ENCODE data around the gene PNPLA8. TPM values are rescaled to one million over a fixed set of nuclear protein-coding genes. Genes with fewer than 3 reads are reported as not detected.
A peak's percentile ranks its signal among the peaks of the same experiment; 100 is the strongest.

The PNPLA8 gene
- total RNA-seq, 2 experiments from 2014 or later: 18.8 to 18.9 TPM

DNA sequence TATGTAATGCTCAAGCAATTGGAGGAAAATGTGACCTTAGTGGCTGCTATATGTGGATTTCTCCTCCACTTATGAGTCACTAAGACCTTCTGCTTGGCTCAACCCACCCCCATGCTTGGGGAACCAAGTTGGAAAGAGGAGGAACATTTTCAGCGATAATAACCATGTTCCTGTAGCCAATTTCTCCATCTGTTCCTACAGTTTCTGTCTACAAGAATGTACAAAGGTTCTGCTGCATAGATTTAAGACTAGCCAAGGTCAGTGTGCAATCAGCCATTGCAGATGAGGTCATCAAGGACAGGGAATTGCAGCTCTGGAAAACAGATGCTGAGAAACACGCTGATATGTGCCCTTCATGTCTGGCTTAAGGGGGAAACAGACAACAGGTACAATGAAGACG is 64.1 kb downstream of the PNPLA8 start:
- no peaks in the 10 kb centered on the region for H3K9me3 Mint-ChIP-seq
- no peak overlapping the region for H3K4me3 Mint-ChIP-seq
- CTCF ChIA-PET: interaction anchor here (0.6 to 1.6 kb wide), 2 partner anchors 35 kb away, joined by 3 to 4 read pairs; no protein-coding TSS in a partner anchor
- no peak overlapping the region for H3K27ac Mint-ChIP-seq
- H3K27me3 Mint-ChIP-seq (ENCODE audit: low read depth): peaks cover 19% of the 10 kb centered on the region
- intact Hi-C loops (cut with micrococcal nuclease): loop anchor here (2.0 kb wide), 1 partner anchor 151 kb away; no protein-coding TSS in a partner anchor
- no peaks in the 10 kb centered on the region for H3K36me3 Mint-ChIP-seq (ENCODE audit: low read depth)
- DNase-seq: no peak
- H3K4me1 Mint-ChIP-seq (ENCODE audit: low read depth): peaks cover 30% of the 10 kb centered on the region

DNA sequence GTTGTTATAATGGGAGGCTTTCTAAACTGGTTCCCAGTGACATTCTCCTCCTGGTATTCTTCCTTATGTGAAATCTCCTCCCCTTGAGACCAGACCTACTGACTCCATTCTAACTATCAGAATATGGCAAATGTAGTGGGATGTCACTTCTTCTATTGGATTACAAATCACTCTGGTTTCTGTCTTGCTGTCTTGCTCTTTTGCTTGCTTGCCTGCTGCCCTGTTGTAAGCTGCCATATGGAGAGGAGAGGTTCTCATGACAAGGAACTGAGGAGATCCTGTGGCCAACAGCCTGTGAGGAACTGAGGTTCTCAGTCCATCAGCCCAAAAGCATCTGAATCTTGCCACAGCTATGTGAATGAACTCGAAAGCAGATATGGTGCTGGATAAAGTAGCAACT is 65.0 kb downstream of the PNPLA8 start:
- DNase-seq: no peak
- no peak overlapping the region for H3K4me3 Mint-ChIP-seq
- no peaks in the 10 kb centered on the region for H3K36me3 Mint-ChIP-seq (ENCODE audit: low read depth)
- CTCF ChIA-PET: interaction anchor here (0.7 to 1.7 kb wide), 7 partner anchors 11 to 280 kb away, joined by 3 to 4 read pairs (median 4); no protein-coding TSS in a partner anchor
- H3K4me1 Mint-ChIP-seq (ENCODE audit: low read depth): peaks cover 32% of the 10 kb centered on the region
- peaks cover 22% of the 10 kb centered on the region for H3K27me3 Mint-ChIP-seq (ENCODE audit: low read depth)
- H3K27ac Mint-ChIP-seq: no peak overlapping the region
- no peaks in the 10 kb centered on the region for H3K9me3 Mint-ChIP-seq
- intact Hi-C loops (cut with micrococcal nuclease): loop anchor here (1.0 to 2.0 kb wide), 4 partner anchors 36 to 280 kb away; no protein-coding TSS in a partner anchor

DNA sequence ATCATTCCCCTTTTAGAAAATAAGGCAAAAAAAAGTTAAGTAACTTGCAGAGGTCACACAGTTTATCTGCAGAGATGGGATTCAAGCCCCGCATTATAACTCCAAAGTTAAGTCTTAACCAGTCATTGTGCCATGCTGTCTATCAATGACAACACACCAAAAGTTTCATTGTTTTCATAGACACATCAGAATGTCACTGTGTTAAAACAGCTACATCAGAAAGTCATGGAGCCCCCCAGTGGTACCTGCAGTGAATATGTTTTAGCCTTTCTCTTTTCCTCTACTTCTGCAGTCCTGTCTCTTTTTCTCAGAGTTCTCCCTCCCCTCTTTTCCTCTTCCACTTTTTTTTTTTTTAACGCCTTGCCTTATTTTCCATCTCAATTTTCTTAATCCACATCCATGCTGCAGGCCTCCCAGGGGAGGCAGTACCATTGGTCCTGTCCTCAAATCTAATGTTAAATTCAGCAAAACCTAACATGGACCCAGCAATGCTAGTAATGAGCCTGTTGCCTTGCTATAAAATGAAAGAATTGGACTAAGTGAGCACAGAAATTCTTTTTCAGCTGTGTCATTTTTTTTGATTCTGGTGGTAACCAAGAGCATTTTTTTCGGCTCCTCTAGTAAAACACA is 65.9 kb downstream of the PNPLA8 start:
- H3K4me3 Mint-ChIP-seq: no peak overlapping the region
- intact Hi-C loops (cut with micrococcal nuclease): loop anchor here (1.0 to 5.0 kb wide), 5 partner anchors 37 to 279 kb away; no protein-coding TSS in a partner anchor

DNA sequence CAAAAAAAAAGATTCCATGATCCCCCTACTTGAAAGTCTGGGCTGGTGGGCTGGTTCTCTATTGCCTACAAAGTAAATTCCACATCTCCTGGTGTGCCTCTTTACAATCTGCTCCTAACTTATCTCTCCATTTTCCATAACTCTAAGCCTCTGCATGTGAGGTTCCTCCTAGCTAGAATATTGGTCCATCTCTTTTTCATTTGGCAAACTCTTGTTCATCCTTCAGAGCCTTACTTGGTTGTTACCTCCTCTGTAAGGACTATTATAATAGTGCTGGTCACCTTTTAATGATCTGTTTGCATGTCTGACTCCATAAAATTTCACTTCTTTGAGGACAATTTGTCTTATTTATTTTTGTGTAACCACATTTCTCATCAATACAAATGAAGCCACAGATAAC is 68.1 kb downstream of the PNPLA8 start:
- Mint-ChIP-seq H3K4me1 (ENCODE audit: low read depth) (peaks cover 24% of the 10 kb centered on the region), H3K4me3 (peak overlapping the region; percentile 64), H3K27me3 (ENCODE audit: low read depth) (peaks cover 31% of the 10 kb centered on the region), H3K27ac (no peak overlapping the region), H3K9me3 (no peaks in the 10 kb centered on the region), H3K36me3 (ENCODE audit: low read depth) (no peaks in the 10 kb centered on the region)
- intact Hi-C loops (cut with micrococcal nuclease): loop anchor here (2.0 to 5.0 kb wide), 2 partner anchors 36 to 111 kb away; partner anchors contain the start of genes DNAJB9 and THAP5
- DNase-seq: no peak
- CTCF ChIA-PET: interaction anchor here (1.0 kb wide), 1 partner anchor 9 kb away, joined by 3 read pairs; no protein-coding TSS in a partner anchor

More for the DNA sequence above, 65.9 kb downstream of the PNPLA8 start:
- Mint-ChIP-seq H3K9me3 (no peaks in the 10 kb centered on the region), H3K36me3 (ENCODE audit: low read depth) (no peaks in the 10 kb centered on the region), H3K4me1 (ENCODE audit: low read depth) (peaks cover 30% of the 10 kb centered on the region), H3K27ac (no peak overlapping the region), H3K27me3 (ENCODE audit: low read depth) (peaks cover 22% of the 10 kb centered on the region)
- DNase-seq: peak; percentile 56
- CTCF ChIA-PET: interaction anchor here (0.7 to 1.7 kb wide), 5 partner anchors 14 to 77 kb away, joined by 3 to 4 read pairs (median 3); no protein-coding TSS in a partner anchor

DNA sequence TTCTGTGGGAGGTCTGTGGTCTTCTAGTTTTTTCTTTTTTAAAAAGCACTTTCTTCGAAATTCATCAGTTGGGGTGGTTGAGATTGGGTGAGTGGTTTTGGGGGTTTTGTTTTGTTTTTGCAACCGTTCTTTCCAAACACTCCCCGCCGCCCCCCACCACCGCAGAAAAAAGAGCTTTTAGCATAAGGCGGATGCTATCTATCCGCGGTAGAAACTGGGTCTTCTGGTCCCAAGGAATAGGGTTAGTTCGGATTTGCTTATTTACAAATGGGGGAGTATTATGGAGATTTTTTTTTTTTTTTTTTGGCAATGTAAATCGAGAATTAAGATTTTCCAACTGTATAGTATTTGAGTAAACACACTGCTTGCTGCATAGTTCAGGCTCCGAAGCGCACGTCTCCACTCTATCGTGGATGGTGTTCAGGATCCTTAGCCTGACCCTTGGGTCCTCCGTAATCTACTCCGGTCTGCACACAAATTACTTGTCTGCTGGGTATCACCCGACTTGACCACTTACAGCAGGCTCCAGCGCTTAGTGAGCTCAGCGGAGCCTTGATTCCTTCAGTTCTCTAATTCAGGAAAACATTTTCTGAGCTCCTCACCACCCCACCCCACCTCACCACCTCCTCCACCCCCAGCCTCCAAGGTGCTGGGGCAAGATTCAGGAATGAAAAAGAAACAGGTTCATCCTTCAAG is 68.9 kb downstream of the PNPLA8 start:
- peaks cover 37% of the 10 kb centered on the region for H3K27me3 Mint-ChIP-seq (ENCODE audit: low read depth)
- CTCF ChIA-PET: interaction anchor here (0.6 to 1.0 kb wide), 4 partner anchors 10 to 1166 kb away, joined by 3 to 8 read pairs (median 4); no protein-coding TSS in a partner anchor
- intact Hi-C loops (cut with micrococcal nuclease): loop anchor here (2.0 to 5.0 kb wide), 2 partner anchors 35 to 112 kb away; partner anchors contain the start of genes DNAJB9 and THAP5

DNA sequence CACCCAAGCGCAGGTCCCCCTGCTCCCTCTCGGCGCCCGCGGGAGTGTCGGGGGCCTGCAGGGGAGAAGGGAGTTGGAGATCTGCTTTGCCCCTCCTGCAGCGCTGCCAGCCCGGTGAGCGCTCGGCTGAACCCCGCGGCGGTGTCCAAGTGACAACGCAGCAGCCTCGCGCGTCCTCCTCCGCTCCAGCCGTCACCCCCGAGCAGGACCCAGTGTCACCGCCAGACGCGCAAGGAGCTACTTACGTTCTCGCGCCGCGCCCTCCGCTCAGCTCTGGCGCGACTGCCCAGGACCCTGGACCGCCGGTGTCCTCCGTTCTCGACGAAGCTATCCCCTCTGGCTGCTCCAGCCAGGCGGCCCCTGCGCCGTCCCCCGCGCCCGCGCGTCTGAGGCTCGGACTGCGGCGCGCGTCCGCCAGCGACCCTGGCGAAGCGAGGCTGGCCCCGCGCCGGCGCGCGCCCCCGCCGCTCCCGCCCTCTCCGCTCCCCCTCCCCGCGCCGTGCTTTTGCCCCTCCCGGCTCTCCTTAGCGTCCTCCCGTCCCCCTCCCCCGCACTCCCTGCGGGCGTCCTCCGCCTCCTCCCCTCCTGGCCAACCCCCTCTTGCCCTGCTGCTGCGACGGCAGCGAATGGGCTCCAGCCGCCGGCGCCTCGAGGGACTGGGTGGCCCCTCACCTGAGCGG is 69.8 kb downstream of the PNPLA8 start, which contains the start of gene NRCAM:
TSS of gene NRCAM (minus strand) at position 439 of the 680 bp plus-strand sequence. CDS start 216,372 bp downstream, outside the sequence.
- Mint-ChIP-seq H3K27me3 (ENCODE audit: low read depth) (peaks cover 38% of the 10 kb centered on the region), H3K4me3 (peak within 1 kb of the TSS; percentile 76), H3K9me3 (no peaks in the 10 kb centered on the region), H3K36me3 (ENCODE audit: low read depth) (no peaks in the 10 kb centered on the region), H3K27ac (no peak within 1 kb of the TSS), H3K4me1 (ENCODE audit: low read depth) (peaks cover 17% of the 10 kb centered on the region)
- intact Hi-C loops (cut with micrococcal nuclease): loop anchor here (2.0 to 5.0 kb wide), 2 partner anchors 34 to 113 kb away; partner anchors contain the start of genes DNAJB9 and THAP5
- CTCF ChIA-PET: interaction anchor here (0.5 to 1.0 kb wide), 6 partner anchors 28 to 1167 kb away, joined by 3 to 8 read pairs (median 3); no protein-coding TSS in a partner anchor
- DNase-seq: peak; percentile 52

More for the DNA sequence above, 68.9 kb downstream of the PNPLA8 start:
- Mint-ChIP-seq H3K4me3 (peak overlapping the region; percentile 64), H3K9me3 (no peaks in the 10 kb centered on the region), H3K4me1 (ENCODE audit: low read depth) (peaks cover 20% of the 10 kb centered on the region), H3K36me3 (ENCODE audit: low read depth) (no peaks in the 10 kb centered on the region), H3K27ac (no peak overlapping the region)
- no peak for DNase-seq

DNA sequence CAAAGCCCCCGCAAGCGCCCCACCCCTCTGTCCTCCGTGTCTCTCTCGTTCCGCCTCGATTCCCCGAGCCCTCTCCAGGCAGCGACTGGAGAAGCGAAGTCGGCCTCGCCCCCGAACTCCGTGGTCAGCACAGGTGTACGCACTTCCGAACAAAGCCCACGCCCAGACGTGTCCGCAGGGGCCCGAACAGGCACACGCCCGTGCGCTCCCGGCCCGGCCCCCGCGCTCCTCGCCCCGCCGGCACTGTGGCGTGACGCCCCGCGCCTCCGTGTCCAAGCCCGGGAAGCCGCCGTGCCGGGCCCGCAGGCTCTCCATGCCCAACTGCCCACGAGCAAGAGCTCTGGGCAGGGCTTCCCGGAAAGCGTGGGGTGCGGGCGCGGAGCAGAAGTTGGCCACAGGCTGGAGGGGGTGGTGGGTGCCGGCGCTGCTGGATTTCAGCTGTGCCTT is 70.4 kb downstream of the PNPLA8 start:
- H3K27ac Mint-ChIP-seq: no peak overlapping the region
- no peaks in the 10 kb centered on the region for H3K36me3 Mint-ChIP-seq (ENCODE audit: low read depth)
- intact Hi-C loops (cut with micrococcal nuclease): loop anchor here (5.0 kb wide), 1 partner anchor 33 kb away; no protein-coding TSS in a partner anchor
- peaks cover 38% of the 10 kb centered on the region for H3K27me3 Mint-ChIP-seq (ENCODE audit: low read depth)
- CTCF ChIA-PET: interaction anchor here (0.6 to 1.0 kb wide), 2 partner anchors 41 to 277 kb away, joined by 3 read pairs; no protein-coding TSS in a partner anchor
- H3K4me1 Mint-ChIP-seq (ENCODE audit: low read depth): peaks cover 17% of the 10 kb centered on the region
- DNase-seq: no peak
- H3K9me3 Mint-ChIP-seq: no peaks in the 10 kb centered on the region
- H3K4me3 Mint-ChIP-seq: peak overlapping the region; percentile 76

DNA sequence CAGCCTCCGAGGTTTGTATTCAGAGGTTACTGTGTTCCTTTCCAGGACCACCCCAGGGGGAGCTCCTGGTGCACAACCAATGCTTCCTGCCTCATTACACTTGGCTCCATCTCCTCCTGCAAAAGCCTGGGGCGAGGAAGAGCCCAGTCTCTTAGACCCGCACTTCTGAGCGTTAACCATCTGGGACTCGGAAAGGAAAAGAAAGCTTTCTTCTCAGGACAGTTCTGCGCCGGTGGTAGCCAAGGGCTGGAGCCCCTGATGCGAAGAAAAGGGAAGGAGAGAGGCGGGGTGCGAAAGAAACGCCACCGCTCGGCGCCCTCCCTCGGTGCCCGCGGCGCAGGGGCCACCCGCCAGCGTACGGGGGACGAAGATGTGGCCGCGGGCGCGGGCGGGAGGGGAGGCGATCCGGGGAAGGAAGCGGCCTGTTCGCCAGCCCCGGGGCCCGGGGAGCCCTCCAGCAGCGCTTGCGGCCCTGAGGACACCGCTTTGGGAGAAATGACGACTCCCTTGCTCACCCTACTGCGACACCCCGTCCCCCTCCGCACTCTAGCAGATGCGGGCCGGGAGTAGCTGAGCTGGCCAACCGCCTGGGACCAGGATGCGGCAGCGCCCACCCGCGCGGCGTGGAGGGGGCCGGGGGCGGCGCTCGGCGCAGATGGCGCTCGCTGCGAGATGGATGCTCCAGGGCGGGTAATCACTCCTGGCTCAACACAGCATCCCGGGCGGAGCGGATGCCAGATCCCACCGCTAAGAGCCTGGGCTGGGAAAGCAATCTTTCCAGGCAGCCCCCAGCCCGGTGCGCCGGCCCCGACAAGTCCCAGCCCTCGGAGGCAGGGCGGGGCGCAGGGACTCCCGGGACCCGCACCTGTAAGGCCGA is 71.0 kb downstream of the PNPLA8 start:
- Mint-ChIP-seq H3K9me3 (no peaks in the 10 kb centered on the region), H3K36me3 (ENCODE audit: low read depth) (no peaks in the 10 kb centered on the region), H3K4me3 (peak overlapping the region; percentile 78), H3K27me3 (ENCODE audit: low read depth) (peaks cover 40% of the 10 kb centered on the region), H3K4me1 (ENCODE audit: low read depth) (peaks cover 14% of the 10 kb centered on the region), H3K27ac (no peak overlapping the region)
- intact Hi-C loops (cut with micrococcal nuclease): loop anchor here (5.0 kb wide), 1 partner anchor 33 kb away; no protein-coding TSS in a partner anchor
- CTCF ChIA-PET: interaction anchor here (0.6 kb wide), 1 partner anchor 14 kb away, joined by 5 read pairs; no protein-coding TSS in a partner anchor
- DNase-seq: peak; percentile 37

DNA sequence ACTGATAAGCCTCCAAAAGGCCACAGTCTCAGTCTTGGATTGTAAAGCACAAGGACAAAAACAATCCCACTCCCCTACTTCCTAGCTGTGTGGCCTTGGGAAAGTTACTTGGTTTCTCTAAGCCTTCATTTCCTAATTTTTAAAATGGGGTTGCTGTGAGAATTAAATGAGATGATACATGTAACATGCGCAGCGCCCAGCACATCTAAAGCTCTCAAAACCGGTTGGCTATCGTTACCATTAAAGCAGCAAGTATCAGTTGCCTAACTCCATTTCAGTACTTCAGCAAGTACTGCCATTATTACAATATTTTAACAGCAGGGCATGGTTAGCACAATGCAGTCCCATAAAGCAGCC is 71.6 kb downstream of the PNPLA8 start:
- intact Hi-C loops (cut with micrococcal nuclease): no loop called here
- CTCF ChIA-PET: interaction anchor here (0.6 to 2.7 kb wide), 4 partner anchors 15 to 273 kb away, joined by 4 to 18 read pairs (median 6); no protein-coding TSS in a partner anchor
- H3K4me1 Mint-ChIP-seq (ENCODE audit: low read depth): peaks cover 12% of the 10 kb centered on the region
- H3K9me3 Mint-ChIP-seq: no peaks in the 10 kb centered on the region
- H3K36me3 Mint-ChIP-seq (ENCODE audit: low read depth): no peaks in the 10 kb centered on the region
- no peak for DNase-seq
- peak overlapping the region; percentile 78 for H3K4me3 Mint-ChIP-seq
- peaks cover 43% of the 10 kb centered on the region for H3K27me3 Mint-ChIP-seq (ENCODE audit: low read depth)
- no peak overlapping the region for H3K27ac Mint-ChIP-seq

DNA sequence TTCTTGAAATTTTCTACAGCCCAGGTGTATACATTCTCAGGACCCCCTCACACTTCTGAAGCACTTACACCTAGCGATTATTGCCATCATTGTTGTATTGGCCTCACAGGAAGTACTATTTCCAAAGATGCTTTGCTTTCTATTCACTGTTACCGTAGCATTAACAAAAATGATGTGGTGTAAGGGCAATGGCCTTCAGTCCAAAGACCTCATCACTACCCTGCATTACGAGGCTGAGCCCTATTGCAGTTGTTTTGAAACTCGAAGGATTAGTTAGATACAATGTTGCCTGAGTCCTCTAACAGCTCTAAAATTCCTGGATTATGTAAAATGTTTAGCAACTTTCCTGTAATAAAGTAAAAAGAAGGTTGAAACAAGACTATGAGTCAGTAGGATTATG is 72.6 kb downstream of the PNPLA8 start:
- intact Hi-C loops (cut with micrococcal nuclease): loop anchor here (2.0 kb wide), 1 partner anchor 73 kb away; the partner anchor contains the start of gene PNPLA8
- CTCF ChIA-PET: interaction anchor here (0.6 to 2.7 kb wide), 8 partner anchors 15 to 272 kb away, joined by 3 to 18 read pairs (median 4); no protein-coding TSS in a partner anchor
- peaks cover 39% of the 10 kb centered on the region for H3K27me3 Mint-ChIP-seq (ENCODE audit: low read depth)

More for the DNA sequence above, 72.6 kb downstream of the PNPLA8 start:
- Mint-ChIP-seq H3K9me3 (no peaks in the 10 kb centered on the region), H3K4me1 (ENCODE audit: low read depth) (peaks cover 12% of the 10 kb centered on the region), H3K36me3 (ENCODE audit: low read depth) (no peaks in the 10 kb centered on the region), H3K4me3 (no peak overlapping the region), H3K27ac (no peak overlapping the region)
- no peak for DNase-seq

Data from activated naive CD4-positive, alpha-beta T cell treated with anti-CD3 and anti-CD28 coated beads for 36 hours (primary cell).